Measurements from ENCODE around the gene SLC25A21. TPM values are rescaled to one million over a fixed set of nuclear protein-coding genes. Genes with fewer than 3 reads are reported as not detected.
"Not testable (repeated sequence)": the region's sequence is repeated elsewhere in the genome, so short reads cannot be mapped to it uniquely, and the experiment has no call there.

SLC25A21 gene
- polyA plus RNA-seq, 4 donors: 0.22 to 1.4 (median 0.97) TPM

GRCh38 chr14:37162307-37162706 lies 10.1 kb downstream of the SLC25A21 start:
- not testable (repeated sequence) for H3K4me1 ChIP-seq (ENCODE audit: control insufficient read depth in 3 of 3, insufficient read depth in 2 of 3, low read depth in 1 of 3, low read length in 2 of 3); H3K36me3 ChIP-seq (ENCODE audit: control insufficient read depth in 3 of 3, insufficient read depth in 2 of 3, low read depth in 1 of 3, low read length in 3 of 3); H3K4me3 ChIP-seq (ENCODE audit: low read depth in 1 of 3, low read length in 3 of 3); DNase-seq; FAIRE-seq; H3K27me3 ChIP-seq (ENCODE audit: control insufficient read depth in 3 of 3, insufficient read depth in 3 of 3, low read length in 3 of 3); H3K27ac ChIP-seq (ENCODE audit: low read depth in 1 of 3, low read length in 2 of 3); H3K9me3 ChIP-seq (ENCODE audit: control insufficient read depth in 2 of 2, insufficient read depth in 1 of 2, low read depth in 1 of 2, low read length in 1 of 2)
- 50% methylated on average over 1 of the region's 2 CpGs; no CpG with 5 or more reads in 2 of the 3 donors for WGBS, 3 donors

GRCh38 chr14:37157987-37158386 lies 14.4 kb downstream of the SLC25A21 start:
- WGBS, 3 donors: 82 to 90% (median 87%) methylated on average over 2 of the region's 2 CpGs
- no peak for FAIRE-seq

GRCh38 chr14:37153483-37153882 lies 18.9 kb downstream of the SLC25A21 start:
- Histone ChIP-seq H3K4me3 (ENCODE audit: low read depth in 1 of 3, low read length in 3 of 3) (no peak overlapping the region), H3K36me3 (ENCODE audit: control insufficient read depth in 3 of 3, insufficient read depth in 2 of 3, low read depth in 1 of 3, low read length in 3 of 3) (no peaks in the 10 kb centered on the region), H3K27ac (ENCODE audit: low read depth in 1 of 3, low read length in 2 of 3) (no peak overlapping the region), H3K27me3 (ENCODE audit: control insufficient read depth in 3 of 3, insufficient read depth in 3 of 3, low read length in 3 of 3) (no peaks in the 10 kb centered on the region), H3K4me1 (ENCODE audit: control insufficient read depth in 3 of 3, insufficient read depth in 2 of 3, low read depth in 1 of 3, low read length in 2 of 3) (no peaks in the 10 kb centered on the region), H3K9me3 (ENCODE audit: control insufficient read depth in 2 of 2, insufficient read depth in 1 of 2, low read depth in 1 of 2, low read length in 1 of 2) (peaks cover 0 to 6% of the 10 kb centered on the region in 2 donors)
- WGBS, 3 donors: 77 to 90% (median 80%) methylated on average over 5 of the region's 5 CpGs
- DNase-seq (no peak), FAIRE-seq (no peak)

More at GRCh38 chr14:37157987-37158386, 14.4 kb downstream of the SLC25A21 start:
- no peaks in the 10 kb centered on the region for H3K4me1 ChIP-seq (ENCODE audit: control insufficient read depth in 3 of 3, insufficient read depth in 2 of 3, low read depth in 1 of 3, low read length in 2 of 3)
- no peaks in the 10 kb centered on the region for H3K27me3 ChIP-seq (ENCODE audit: control insufficient read depth in 3 of 3, insufficient read depth in 3 of 3, low read length in 3 of 3)
- no peaks in the 10 kb centered on the region for H3K36me3 ChIP-seq (ENCODE audit: control insufficient read depth in 3 of 3, insufficient read depth in 2 of 3, low read depth in 1 of 3, low read length in 3 of 3)
- peaks cover 0 to 6% of the 10 kb centered on the region in 2 donors for H3K9me3 ChIP-seq (ENCODE audit: control insufficient read depth in 2 of 2, insufficient read depth in 1 of 2, low read depth in 1 of 2, low read length in 1 of 2)
- no peak overlapping the region for H3K27ac ChIP-seq (ENCODE audit: low read depth in 1 of 3, low read length in 2 of 3)
- no peak overlapping the region for H3K4me3 ChIP-seq (ENCODE audit: low read depth in 1 of 3, low read length in 3 of 3)
- DNase-seq: no peak

- no peaks in the 10 kb centered on the region for H3K4me1 ChIP-seq (ENCODE audit: control insufficient read depth in 3 of 3, insufficient read depth in 2 of 3, low read depth in 1 of 3, low read length in 2 of 3)
- FAIRE-seq (no peak), DNase-seq (no peak)
- peaks cover 0 to 6% of the 10 kb centered on the region in 2 donors for H3K9me3 ChIP-seq (ENCODE audit: control insufficient read depth in 2 of 2, insufficient read depth in 1 of 2, low read depth in 1 of 2, low read length in 1 of 2)
- H3K27me3 ChIP-seq (ENCODE audit: control insufficient read depth in 3 of 3, insufficient read depth in 3 of 3, low read length in 3 of 3): no peaks in the 10 kb centered on the region
- 25 to 77% (median 45%) methylated on average over 1 of the region's 1 CpG for WGBS, 3 donors
- no peak overlapping the region for H3K4me3 ChIP-seq (ENCODE audit: low read depth in 1 of 3, low read length in 3 of 3)
- H3K36me3 ChIP-seq (ENCODE audit: control insufficient read depth in 3 of 3, insufficient read depth in 2 of 3, low read depth in 1 of 3, low read length in 3 of 3): no peaks in the 10 kb centered on the region
- no peak overlapping the region for H3K27ac ChIP-seq (ENCODE audit: low read depth in 1 of 3, low read length in 2 of 3)
These were observed 19.4 kb downstream of the SLC25A21 start for GRCh38 chr14:37153005-37153404.

- WGBS, 3 donors: 1 to 3% (median 2%) methylated on average over 3 of the region's 3 CpGs
- Histone ChIP-seq H3K36me3 (ENCODE audit: control insufficient read depth in 3 of 3, insufficient read depth in 2 of 3, low read depth in 1 of 3, low read length in 3 of 3) (no peaks in the 10 kb centered on the region), H3K27ac (ENCODE audit: low read depth in 1 of 3, low read length in 2 of 3) (no peak overlapping the region), H3K4me3 (ENCODE audit: low read depth in 1 of 3, low read length in 3 of 3) (no peak overlapping the region), H3K4me1 (ENCODE audit: control insufficient read depth in 3 of 3, insufficient read depth in 2 of 3, low read depth in 1 of 3, low read length in 2 of 3) (no peaks in the 10 kb centered on the region), H3K27me3 (ENCODE audit: control insufficient read depth in 3 of 3, insufficient read depth in 3 of 3, low read length in 3 of 3) (no peaks in the 10 kb centered on the region), H3K9me3 (ENCODE audit: control insufficient read depth in 2 of 2, insufficient read depth in 1 of 2, low read depth in 1 of 2, low read length in 1 of 2) (peaks cover 0 to 6% of the 10 kb centered on the region in 2 donors)
- FAIRE-seq: no peak
- peak; percentile 22 to 37 for DNase-seq
These were observed 22.0 kb downstream of the SLC25A21 start for GRCh38 chr14:37150414-37150813.

GRCh38 chr14:37147310-37147880 lies 25.0 kb downstream of the SLC25A21 start:
- no peaks in the 10 kb centered on the region for H3K9me3 ChIP-seq (ENCODE audit: control insufficient read depth in 2 of 2, insufficient read depth in 1 of 2, low read depth in 1 of 2, low read length in 1 of 2)
- no peaks in the 10 kb centered on the region for H3K4me1 ChIP-seq (ENCODE audit: control insufficient read depth in 3 of 3, insufficient read depth in 2 of 3, low read depth in 1 of 3, low read length in 2 of 3)
- no peak for DNase-seq
- no peak overlapping the region for H3K27ac ChIP-seq (ENCODE audit: low read depth in 1 of 3, low read length in 2 of 3)
- whole genome bisulfite sequencing, 3 donors: 46 to 61% (median 49%) methylated on average over 1 of the region's 1 CpG
- H3K27me3 ChIP-seq (ENCODE audit: control insufficient read depth in 3 of 3, insufficient read depth in 3 of 3, low read length in 3 of 3): peaks cover 0 to 2% (median 0%) of the 10 kb centered on the region in 3 donors
- no peak overlapping the region for H3K4me3 ChIP-seq (ENCODE audit: low read depth in 1 of 3, low read length in 3 of 3)
- H3K36me3 ChIP-seq (ENCODE audit: control insufficient read depth in 3 of 3, insufficient read depth in 2 of 3, low read depth in 1 of 3, low read length in 3 of 3): no peaks in the 10 kb centered on the region
- no peak for FAIRE-seq

GRCh38 chr14:37146438-37146837 lies 26.0 kb downstream of the SLC25A21 start:
- peak; percentile 75 for FAIRE-seq
- not testable (repeated sequence) for H3K27ac ChIP-seq (ENCODE audit: low read depth in 1 of 3, low read length in 2 of 3); DNase-seq; H3K4me1 ChIP-seq (ENCODE audit: control insufficient read depth in 3 of 3, insufficient read depth in 2 of 3, low read depth in 1 of 3, low read length in 2 of 3); H3K9me3 ChIP-seq (ENCODE audit: control insufficient read depth in 2 of 2, insufficient read depth in 1 of 2, low read depth in 1 of 2, low read length in 1 of 2); H3K4me3 ChIP-seq (ENCODE audit: low read depth in 1 of 3, low read length in 3 of 3); H3K27me3 ChIP-seq (ENCODE audit: control insufficient read depth in 3 of 3, insufficient read depth in 3 of 3, low read length in 3 of 3); H3K36me3 ChIP-seq (ENCODE audit: control insufficient read depth in 3 of 3, insufficient read depth in 2 of 3, low read depth in 1 of 3, low read length in 3 of 3)
- WGBS, 3 donors: 77 to 83% (median 81%) methylated on average over 1 of the region's 1 CpG

GRCh38 chr14:37145395-37145794 lies 27.0 kb downstream of the SLC25A21 start:
- Histone ChIP-seq H3K27me3 (ENCODE audit: control insufficient read depth in 3 of 3, insufficient read depth in 3 of 3, low read length in 3 of 3) (peaks cover 0 to 2% (median 0%) of the 10 kb centered on the region in 3 donors), H3K36me3 (ENCODE audit: control insufficient read depth in 3 of 3, insufficient read depth in 2 of 3, low read depth in 1 of 3, low read length in 3 of 3) (no peaks in the 10 kb centered on the region), H3K4me1 (ENCODE audit: control insufficient read depth in 3 of 3, insufficient read depth in 2 of 3, low read depth in 1 of 3, low read length in 2 of 3) (no peaks in the 10 kb centered on the region), H3K4me3 (ENCODE audit: low read depth in 1 of 3, low read length in 3 of 3) (no peak overlapping the region), H3K9me3 (ENCODE audit: control insufficient read depth in 2 of 2, insufficient read depth in 1 of 2, low read depth in 1 of 2, low read length in 1 of 2) (no peaks in the 10 kb centered on the region), H3K27ac (ENCODE audit: low read depth in 1 of 3, low read length in 2 of 3) (no peak overlapping the region)
- FAIRE-seq: no peak
- DNase-seq: no peak

- 86 to 96% (median 88%) methylated on average over 3 of the region's 3 CpGs for WGBS, 3 donors
- peaks cover 0 to 2% (median 0%) of the 10 kb centered on the region in 3 donors for H3K27me3 ChIP-seq (ENCODE audit: control insufficient read depth in 3 of 3, insufficient read depth in 3 of 3, low read length in 3 of 3)
- H3K4me3 ChIP-seq (ENCODE audit: low read depth in 1 of 3, low read length in 3 of 3): no peak overlapping the region
- H3K27ac ChIP-seq (ENCODE audit: low read depth in 1 of 3, low read length in 2 of 3): no peak overlapping the region
- no peaks in the 10 kb centered on the region for H3K36me3 ChIP-seq (ENCODE audit: control insufficient read depth in 3 of 3, insufficient read depth in 2 of 3, low read depth in 1 of 3, low read length in 3 of 3)
- no peaks in the 10 kb centered on the region for H3K4me1 ChIP-seq (ENCODE audit: control insufficient read depth in 3 of 3, insufficient read depth in 2 of 3, low read depth in 1 of 3, low read length in 2 of 3)
- no peaks in the 10 kb centered on the region for H3K9me3 ChIP-seq (ENCODE audit: control insufficient read depth in 2 of 2, insufficient read depth in 1 of 2, low read depth in 1 of 2, low read length in 1 of 2)
- DNase-seq (no peak), FAIRE-seq (no peak)
These were observed 27.6 kb downstream of the SLC25A21 start for GRCh38 chr14:37144729-37145363.

Measured in small intestine (tissue), 7 donors.